ENCODE results near the gene PTPRN2. TPM values are rescaled to one million over a fixed set of nuclear protein-coding genes. Genes with fewer than 3 reads are reported as not detected.
"Not testable (repeated sequence)": the region's sequence is repeated elsewhere in the genome, so short reads cannot be mapped to it uniquely, and the experiment has no call there.

PTPRN2 gene
- total and polyA plus RNA-seq, 2 of the 13 experiments (the other 11 are each of a cell fraction or from before 2014, with no cell fraction given), result 2.5 to 24.2 TPM

DNA sequence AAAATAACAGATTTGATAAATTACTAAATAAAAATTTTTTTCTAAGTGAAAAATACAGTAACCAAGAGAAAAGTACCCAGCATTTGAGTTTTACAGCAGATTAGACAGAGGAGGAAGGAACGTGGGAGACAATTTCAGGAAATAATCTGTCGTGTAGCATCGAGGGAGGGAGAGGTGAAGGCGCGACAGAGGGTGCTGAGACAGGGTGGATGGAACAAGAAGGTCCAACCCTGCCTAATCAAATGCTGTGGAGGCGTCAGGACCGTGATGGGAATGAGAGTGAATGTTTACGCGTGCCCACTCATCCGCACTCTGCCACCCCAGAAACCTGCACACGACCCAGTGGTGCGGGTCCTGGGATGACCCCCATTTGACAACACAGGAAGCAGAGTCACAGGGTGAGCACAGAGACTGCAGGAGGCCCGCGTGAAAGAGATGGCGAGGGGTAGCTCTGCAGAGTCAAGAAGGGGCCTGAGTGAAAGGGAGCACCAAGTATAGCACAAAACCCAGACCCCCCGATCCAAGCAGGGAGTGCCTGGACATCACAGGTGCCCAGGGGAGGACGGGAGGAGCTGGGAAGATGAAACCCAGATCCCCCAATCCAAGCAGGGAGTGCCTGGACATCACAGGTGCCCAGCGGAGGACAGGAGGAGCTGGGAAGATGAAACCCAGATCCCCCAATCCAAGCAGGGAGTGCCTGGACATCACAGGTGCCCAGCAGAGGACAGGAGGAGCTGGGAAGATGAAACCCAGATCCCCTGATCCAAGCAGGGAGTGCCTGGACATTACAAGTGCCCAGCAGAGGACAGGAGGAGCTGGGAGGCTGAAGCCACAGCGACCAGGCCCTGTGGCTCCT is 691.9 kb downstream of the PTPRN2 start (continued):
- TF ChIP-seq, protein P1, sequence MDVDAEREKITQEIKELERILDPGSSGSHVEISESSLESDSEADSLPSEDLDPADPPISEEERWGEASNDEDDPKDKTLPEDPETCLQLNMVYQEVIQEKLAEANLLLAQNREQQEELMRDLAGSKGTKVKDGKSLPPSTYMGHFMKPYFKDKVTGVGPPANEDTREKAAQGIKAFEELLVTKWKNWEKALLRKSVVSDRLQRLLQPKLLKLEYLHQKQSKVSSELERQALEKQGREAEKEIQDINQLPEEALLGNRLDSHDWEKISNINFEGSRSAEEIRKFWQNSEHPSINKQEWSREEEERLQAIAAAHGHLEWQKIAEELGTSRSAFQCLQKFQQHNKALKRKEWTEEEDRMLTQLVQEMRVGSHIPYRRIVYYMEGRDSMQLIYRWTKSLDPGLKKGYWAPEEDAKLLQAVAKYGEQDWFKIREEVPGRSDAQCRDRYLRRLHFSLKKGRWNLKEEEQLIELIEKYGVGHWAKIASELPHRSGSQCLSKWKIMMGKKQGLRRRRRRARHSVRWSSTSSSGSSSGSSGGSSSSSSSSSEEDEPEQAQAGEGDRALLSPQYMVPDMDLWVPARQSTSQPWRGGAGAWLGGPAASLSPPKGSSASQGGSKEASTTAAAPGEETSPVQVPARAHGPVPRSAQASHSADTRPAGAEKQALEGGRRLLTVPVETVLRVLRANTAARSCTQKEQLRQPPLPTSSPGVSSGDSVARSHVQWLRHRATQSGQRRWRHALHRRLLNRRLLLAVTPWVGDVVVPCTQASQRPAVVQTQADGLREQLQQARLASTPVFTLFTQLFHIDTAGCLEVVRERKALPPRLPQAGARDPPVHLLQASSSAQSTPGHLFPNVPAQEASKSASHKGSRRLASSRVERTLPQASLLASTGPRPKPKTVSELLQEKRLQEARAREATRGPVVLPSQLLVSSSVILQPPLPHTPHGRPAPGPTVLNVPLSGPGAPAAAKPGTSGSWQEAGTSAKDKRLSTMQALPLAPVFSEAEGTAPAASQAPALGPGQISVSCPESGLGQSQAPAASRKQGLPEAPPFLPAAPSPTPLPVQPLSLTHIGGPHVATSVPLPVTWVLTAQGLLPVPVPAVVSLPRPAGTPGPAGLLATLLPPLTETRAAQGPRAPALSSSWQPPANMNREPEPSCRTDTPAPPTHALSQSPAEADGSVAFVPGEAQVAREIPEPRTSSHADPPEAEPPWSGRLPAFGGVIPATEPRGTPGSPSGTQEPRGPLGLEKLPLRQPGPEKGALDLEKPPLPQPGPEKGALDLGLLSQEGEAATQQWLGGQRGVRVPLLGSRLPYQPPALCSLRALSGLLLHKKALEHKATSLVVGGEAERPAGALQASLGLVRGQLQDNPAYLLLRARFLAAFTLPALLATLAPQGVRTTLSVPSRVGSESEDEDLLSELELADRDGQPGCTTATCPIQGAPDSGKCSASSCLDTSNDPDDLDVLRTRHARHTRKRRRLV (CRISPR knock-in tag; IDR thresholded peaks at IDR 0.05), result no peak
- no peak for TF ChIP-seq PHF5A (CRISPR knock-in tag; IDR thresholded peaks at IDR 0.05; ENCODE audit: low read depth, unreplicated experiment)
- TF ChIP-seq, protein P2, sequence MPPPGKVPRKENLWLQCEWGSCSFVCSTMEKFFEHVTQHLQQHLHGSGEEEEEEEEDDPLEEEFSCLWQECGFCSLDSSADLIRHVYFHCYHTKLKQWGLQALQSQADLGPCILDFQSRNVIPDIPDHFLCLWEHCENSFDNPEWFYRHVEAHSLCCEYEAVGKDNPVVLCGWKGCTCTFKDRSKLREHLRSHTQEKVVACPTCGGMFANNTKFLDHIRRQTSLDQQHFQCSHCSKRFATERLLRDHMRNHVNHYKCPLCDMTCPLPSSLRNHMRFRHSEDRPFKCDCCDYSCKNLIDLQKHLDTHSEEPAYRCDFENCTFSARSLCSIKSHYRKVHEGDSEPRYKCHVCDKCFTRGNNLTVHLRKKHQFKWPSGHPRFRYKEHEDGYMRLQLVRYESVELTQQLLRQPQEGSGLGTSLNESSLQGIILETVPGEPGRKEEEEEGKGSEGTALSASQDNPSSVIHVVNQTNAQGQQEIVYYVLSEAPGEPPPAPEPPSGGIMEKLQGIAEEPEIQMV (CRISPR knock-in tag; IDR thresholded peaks at IDR 0.05; ENCODE audit: low read depth), result no peak
- no peak for TF ChIP-seq BRD4 (CRISPR knock-in tag; IDR thresholded peaks at IDR 0.05)
- no peak for TF ChIP-seq ZNF350 (CRISPR knock-in tag; IDR thresholded peaks at IDR 0.05; ENCODE audit: borderline replicate concordance, low read depth)
- TF ChIP-seq GATAD2A (CRISPR knock-in tag; IDR thresholded peaks at IDR 0.05), result no peak

DNA sequence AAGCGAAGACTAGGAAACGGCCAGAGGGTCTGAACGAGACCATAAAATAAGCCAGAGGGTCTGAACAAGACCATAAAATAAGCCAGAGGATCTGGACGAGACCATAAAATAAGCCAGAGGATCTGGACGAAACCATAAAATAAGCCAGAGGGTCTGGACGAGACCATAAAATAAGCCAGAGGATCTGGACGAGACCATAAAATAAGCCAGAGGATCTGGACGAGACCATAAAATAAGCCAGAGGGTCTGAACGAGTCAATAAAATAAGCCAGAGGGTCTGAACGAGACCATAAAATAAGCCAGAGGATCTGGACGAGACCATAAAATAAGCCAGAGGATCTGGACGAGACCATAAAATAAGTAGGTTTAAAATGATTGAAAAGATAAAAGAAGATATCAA is 692.5 kb downstream of the PTPRN2 start:
- in situ Hi-C loops (cut with HindIII; ENCODE audit: extremely low pct_ligation_motif_present, low pct_unique_long_range_greater_than_20kb); FAIRE-seq; CTCF ChIA-PET (ENCODE audit: low intra/inter-chr PET ratio, low total read pairs); POLR2A ChIA-PET; H3K4me3 ChIP-seq (replicated peaks in 1 of 3; ENCODE audit: insufficient read depth in 1 of 3, low read depth in 2 of 3, low read length in 3 of 3); H3K4me2 ChIP-seq (ENCODE audit: low read depth, low read length); BruUV-seq (replicated peaks); H3K4me1 ChIP-seq (ENCODE audit: insufficient read depth, low read length); H3K9me3 ChIP-seq (ENCODE audit: low read length); H3K9ac ChIP-seq (ENCODE audit: insufficient read depth, low read depth, low read length); intact Hi-C loops (cut with micrococcal nuclease; ENCODE audit: unreplicated experiment); ATAC-seq; H3K36me3 ChIP-seq (replicated peaks in 1 of 2; ENCODE audit: control insufficient read depth in 1 of 2, insufficient read depth in 2 of 2, low read length in 2 of 2); H3K27ac ChIP-seq (ENCODE audit: extremely low read length, insufficient read depth, low read length); DNase-seq (ENCODE audit: low spot score); H2AFZ ChIP-seq (ENCODE audit: low read length); H3K27me3 ChIP-seq (ENCODE audit: control insufficient read depth in 1 of 2, insufficient read depth in 2 of 2, low read length in 2 of 2); H4K20me1 ChIP-seq (ENCODE audit: insufficient read depth, low read length); H3K79me2 ChIP-seq (ENCODE audit: insufficient read depth, low read length): not testable (repeated sequence)
- 92% methylated on average over 12 of the region's 12 CpGs for WGBS (ENCODE audit: low lambda C conversion rate)
